WERI-Rb-1 (cell line): Measurements from ENCODE around the gene PACS1.
A peak's percentile ranks its signal among the peaks of the same experiment; 100 is the strongest.

Experiments used
- DNase-seq: peaks from one replicate; pipeline ENCODE4 v3.0.0-alpha.2; 2020
- H3K27ac ChIP-seq: fragments of 250-450 bp; sonication (Bioruptor Pico); 2 replicates; pipeline ENCODE4 v1.5.1; 2020; ENCODE audit warnings: mild to moderate bottlenecking, moderate library complexity
- H3K27me3 ChIP-seq: fragments of 250-450 bp; sonication (Bioruptor Pico); 2 replicates; pipeline ENCODE4 v1.5.1; 2021; ENCODE audit warnings: mild to moderate bottlenecking, low read depth, moderate library complexity; ENCODE audit not compliant: insufficient read depth, severe bottlenecking
- H3K36me3 ChIP-seq: fragments of 250-450 bp; sonication (Bioruptor Pico); 2 replicates; pipeline ENCODE4 v1.5.1; 2020; ENCODE audit warnings: mild to moderate bottlenecking, moderate library complexity
- H3K4me3 ChIP-seq: 2 replicates; pipeline ENCODE4 v1.5.1; 2011; ENCODE audit warnings: low read depth, mild to moderate bottlenecking, control low read depth, low read length
- H3K9me3 ChIP-seq: fragments of 250-450 bp; sonication (Bioruptor Pico); 2 replicates; pipeline ENCODE4 v1.5.1; 2021; ENCODE audit warnings: mild to moderate bottlenecking, moderate library complexity; ENCODE audit not compliant: severe bottlenecking
- CTCF ChIP-seq: IDR thresholded peaks from 2 replicates; pipeline ENCODE4 v1.5.1; 2011; ENCODE audit warnings: low read depth, mild to moderate bottlenecking, control low read depth, inconsistent platforms, low read length

Gene PACS1

GRCh38 chr11:66126808-66127555, 56.9 kb downstream of the PACS1 start:
- no peaks in the 10 kb centered on the region for H3K36me3 ChIP-seq
- H3K4me3 ChIP-seq, result no peak overlapping the region
- H3K9me3 ChIP-seq, result no peaks in the 10 kb centered on the region
- H3K27me3 ChIP-seq, result no peaks in the 10 kb centered on the region
- no peak for TF ChIP-seq CTCF
- no peak overlapping the region for H3K27ac ChIP-seq
- no peak for DNase-seq

GRCh38 chr11:66130978-66131377, 60.9 kb downstream of the PACS1 start:
- H3K27me3 ChIP-seq, result no peaks in the 10 kb centered on the region
- no peaks in the 10 kb centered on the region for H3K9me3 ChIP-seq
- H3K36me3 ChIP-seq, result no peaks in the 10 kb centered on the region
- H3K4me3 ChIP-seq, result no peak overlapping the region
- H3K27ac ChIP-seq, result no peak overlapping the region
- DNase-seq, result no peak
- TF ChIP-seq CTCF, result no peak

- H3K27ac ChIP-seq, result no peak overlapping the region
- H3K36me3 ChIP-seq, result no peaks in the 10 kb centered on the region
- TF ChIP-seq CTCF, result no peak
- H3K9me3 ChIP-seq, result no peaks in the 10 kb centered on the region
- no peaks in the 10 kb centered on the region for H3K27me3 ChIP-seq
- no peak for DNase-seq
- H3K4me3 ChIP-seq, result no peak overlapping the region
Observed at GRCh38 chr11:66131937-66132632, 62.0 kb downstream of the PACS1 start.

GRCh38 chr11:66133216-66133775, 63.2 kb downstream of the PACS1 start:
- TF ChIP-seq CTCF, result 0 out of 2 replicates have a peak, but pooled peaks have one; percentile 6
- peak; percentile 46 for DNase-seq
- no peaks in the 10 kb centered on the region for H3K27me3 ChIP-seq
- H3K9me3 ChIP-seq, result no peaks in the 10 kb centered on the region
- H3K36me3 ChIP-seq, result no peaks in the 10 kb centered on the region
- peak overlapping the region; percentile 54 for H3K27ac ChIP-seq
- H3K4me3 ChIP-seq, result no peak overlapping the region

- Histone ChIP-seq H3K36me3 (no peaks in the 10 kb centered on the region), H3K9me3 (no peaks in the 10 kb centered on the region), H3K27me3 (no peaks in the 10 kb centered on the region), H3K4me3 (no peak overlapping the region), H3K27ac (no peak overlapping the region)
- TF ChIP-seq CTCF, result no peak
- DNase-seq, result no peak
Observed at GRCh38 chr11:66136752-66137123, 66.7 kb downstream of the PACS1 start.
